ENCODE results near the gene TNFRSF1A. TPM values are rescaled to one million over a fixed set of nuclear protein-coding genes. Genes with fewer than 3 reads are reported as not detected.

Gene TNFRSF1A
- total and polyA plus RNA-seq, 2 of the 13 experiments (the other 11 are each of a cell fraction or from before 2014, with no cell fraction given) = 41.5 to 61.2 TPM

DNA sequence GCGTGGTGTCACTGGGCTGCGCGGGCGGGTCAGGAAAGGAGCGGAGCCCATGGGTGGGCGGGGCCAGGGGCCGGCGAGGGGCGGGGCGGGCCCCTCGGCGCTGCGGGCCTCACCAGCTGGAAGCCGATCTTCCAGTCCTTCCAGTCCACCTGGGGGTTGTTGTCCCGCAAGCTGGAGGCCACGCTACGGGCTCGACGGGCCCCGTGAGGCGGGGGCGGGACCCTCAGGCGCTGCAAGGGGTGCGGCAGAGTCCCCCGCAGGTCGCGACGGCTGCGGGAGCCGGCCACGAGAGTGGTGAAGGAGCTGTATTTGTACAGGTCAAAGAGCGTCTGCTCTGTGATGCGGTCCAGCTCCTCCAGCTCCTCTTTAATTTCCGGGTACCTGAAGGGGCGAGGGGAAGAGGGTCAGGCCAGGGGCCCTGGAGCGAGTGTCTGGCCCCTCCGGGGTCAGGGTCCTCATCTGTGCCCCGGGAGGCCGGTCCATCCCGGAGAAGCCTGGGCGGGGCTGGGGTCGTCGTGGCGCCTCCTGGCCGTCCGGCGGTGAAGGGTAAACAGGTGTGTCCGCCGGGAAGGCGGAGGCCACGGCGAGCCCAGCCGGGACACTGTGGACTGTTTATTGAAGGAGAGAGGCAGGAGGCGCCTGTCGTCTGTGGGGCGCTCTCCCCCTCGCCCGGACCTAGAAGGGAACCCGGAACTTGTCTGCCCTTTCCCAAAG, 21.6 kb upstream of the TNFRSF1A start (continued):
- TF ChIP-seq, protein P1, sequence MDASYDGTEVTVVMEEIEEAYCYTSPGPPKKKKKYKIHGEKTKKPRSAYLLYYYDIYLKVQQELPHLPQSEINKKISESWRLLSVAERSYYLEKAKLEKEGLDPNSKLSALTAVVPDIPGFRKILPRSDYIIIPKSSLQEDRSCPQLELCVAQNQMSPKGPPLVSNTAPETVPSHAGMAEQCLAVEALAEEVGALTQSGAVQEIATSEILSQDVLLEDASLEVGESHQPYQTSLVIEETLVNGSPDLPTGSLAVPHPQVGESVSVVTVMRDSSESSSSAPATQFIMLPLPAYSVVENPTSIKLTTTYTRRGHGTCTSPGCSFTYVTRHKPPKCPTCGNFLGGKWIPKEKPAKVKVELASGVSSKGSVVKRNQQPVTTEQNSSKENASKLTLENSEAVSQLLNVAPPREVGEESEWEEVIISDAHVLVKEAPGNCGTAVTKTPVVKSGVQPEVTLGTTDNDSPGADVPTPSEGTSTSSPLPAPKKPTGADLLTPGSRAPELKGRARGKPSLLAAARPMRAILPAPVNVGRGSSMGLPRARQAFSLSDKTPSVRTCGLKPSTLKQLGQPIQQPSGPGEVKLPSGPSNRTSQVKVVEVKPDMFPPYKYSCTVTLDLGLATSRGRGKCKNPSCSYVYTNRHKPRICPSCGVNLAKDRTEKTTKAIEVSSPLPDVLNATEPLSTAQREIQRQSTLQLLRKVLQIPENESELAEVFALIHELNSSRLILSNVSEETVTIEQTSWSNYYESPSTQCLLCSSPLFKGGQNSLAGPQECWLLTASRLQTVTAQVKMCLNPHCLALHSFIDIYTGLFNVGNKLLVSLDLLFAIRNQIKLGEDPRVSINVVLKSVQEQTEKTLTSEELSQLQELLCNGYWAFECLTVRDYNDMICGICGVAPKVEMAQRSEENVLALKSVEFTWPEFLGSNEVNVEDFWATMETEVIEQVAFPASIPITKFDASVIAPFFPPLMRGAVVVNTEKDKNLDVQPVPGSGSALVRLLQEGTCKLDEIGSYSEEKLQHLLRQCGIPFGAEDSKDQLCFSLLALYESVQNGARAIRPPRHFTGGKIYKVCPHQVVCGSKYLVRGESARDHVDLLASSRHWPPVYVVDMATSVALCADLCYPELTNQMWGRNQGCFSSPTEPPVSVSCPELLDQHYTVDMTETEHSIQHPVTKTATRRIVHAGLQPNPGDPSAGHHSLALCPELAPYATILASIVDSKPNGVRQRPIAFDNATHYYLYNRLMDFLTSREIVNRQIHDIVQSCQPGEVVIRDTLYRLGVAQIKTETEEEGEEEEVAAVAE (CRISPR knock-in tag; IDR thresholded peaks at IDR 0.05; ENCODE audit: borderline replicate concordance) = no peak; the same call in 1 of the 2 replicates
- TF ChIP-seq, protein P2, sequence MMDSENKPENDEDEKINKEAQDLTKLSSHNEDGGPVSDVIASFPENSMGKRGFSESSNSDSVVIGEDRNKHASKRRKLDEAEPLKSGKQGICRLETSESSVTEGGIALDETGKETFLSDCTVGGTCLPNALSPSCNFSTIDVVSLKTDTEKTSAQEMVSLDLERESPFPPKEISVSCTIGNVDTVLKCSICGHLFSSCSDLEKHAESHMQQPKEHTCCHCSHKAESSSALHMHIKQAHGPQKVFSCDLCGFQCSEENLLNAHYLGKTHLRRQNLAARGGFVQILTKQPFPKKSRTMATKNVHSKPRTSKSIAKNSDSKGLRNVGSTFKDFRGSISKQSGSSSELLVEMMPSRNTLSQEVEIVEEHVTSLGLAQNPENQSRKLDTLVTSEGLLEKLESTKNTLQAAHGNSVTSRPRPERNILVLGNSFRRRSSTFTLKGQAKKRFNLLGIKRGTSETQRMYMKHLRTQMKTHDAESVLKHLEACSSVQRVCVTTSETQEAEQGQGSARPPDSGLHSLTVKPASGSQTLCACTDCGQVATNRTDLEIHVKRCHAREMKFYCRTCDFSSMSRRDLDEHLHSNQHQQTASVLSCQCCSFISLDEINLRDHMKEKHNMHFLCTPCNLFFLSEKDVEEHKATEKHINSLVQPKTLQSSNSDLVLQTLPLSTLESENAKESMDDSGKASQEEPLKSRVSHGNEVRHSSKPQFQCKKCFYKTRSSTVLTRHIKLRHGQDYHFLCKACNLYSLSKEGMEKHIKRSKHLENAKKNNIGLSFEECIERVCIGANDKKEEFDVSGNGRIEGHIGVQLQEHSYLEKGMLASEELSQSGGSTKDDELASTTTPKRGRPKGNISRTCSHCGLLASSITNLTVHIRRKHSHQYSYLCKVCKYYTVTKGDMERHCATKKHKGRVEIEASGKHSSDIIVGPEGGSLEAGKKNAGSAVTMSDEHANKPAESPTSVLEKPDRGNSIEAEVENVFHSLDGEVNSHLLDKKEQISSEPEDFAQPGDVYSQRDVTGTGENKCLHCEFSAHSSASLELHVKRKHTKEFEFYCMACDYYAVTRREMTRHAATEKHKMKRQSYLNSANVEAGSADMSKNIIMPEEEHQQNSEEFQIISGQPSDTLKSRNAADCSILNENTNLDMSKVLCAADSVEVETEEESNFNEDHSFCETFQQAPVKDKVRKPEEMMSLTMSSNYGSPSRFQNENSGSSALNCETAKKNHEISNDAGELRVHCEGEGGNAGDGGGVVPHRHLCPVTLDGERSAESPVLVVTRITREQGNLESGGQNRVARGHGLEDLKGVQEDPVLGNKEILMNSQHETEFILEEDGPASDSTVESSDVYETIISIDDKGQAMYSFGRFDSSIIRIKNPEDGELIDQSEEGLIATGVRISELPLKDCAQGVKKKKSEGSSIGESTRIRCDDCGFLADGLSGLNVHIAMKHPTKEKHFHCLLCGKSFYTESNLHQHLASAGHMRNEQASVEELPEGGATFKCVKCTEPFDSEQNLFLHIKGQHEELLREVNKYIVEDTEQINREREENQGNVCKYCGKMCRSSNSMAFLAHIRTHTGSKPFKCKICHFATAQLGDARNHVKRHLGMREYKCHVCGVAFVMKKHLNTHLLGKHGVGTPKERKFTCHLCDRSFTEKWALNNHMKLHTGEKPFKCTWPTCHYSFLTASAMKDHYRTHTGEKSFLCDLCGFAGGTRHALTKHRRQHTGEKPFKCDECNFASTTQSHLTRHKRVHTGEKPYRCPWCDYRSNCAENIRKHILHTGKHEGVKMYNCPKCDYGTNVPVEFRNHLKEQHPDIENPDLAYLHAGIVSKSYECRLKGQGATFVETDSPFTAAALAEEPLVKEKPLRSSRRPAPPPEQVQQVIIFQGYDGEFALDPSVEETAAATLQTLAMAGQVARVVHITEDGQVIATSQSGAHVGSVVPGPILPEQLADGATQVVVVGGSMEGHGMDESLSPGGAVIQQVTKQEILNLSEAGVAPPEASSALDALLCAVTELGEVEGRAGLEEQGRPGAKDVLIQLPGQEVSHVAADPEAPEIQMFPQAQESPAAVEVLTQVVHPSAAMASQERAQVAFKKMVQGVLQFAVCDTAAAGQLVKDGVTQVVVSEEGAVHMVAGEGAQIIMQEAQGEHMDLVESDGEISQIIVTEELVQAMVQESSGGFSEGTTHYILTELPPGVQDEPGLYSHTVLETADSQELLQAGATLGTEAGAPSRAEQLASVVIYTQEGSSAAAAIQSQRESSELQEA (CRISPR knock-in tag; IDR thresholded peaks at IDR 0.05; ENCODE audit: not compliant biosample characterization) = peak; percentile 66
- peak; percentile 25; the same call in 1 of the 2 replicates for TF ChIP-seq ZBTB21 (CRISPR knock-in tag; IDR thresholded peaks at IDR 0.05)
- no peak; the same call in 1 of the 2 replicates for TF ChIP-seq XBP1 (CRISPR knock-in tag; IDR thresholded peaks at IDR 0.05)
- TF ChIP-seq, protein P3, sequence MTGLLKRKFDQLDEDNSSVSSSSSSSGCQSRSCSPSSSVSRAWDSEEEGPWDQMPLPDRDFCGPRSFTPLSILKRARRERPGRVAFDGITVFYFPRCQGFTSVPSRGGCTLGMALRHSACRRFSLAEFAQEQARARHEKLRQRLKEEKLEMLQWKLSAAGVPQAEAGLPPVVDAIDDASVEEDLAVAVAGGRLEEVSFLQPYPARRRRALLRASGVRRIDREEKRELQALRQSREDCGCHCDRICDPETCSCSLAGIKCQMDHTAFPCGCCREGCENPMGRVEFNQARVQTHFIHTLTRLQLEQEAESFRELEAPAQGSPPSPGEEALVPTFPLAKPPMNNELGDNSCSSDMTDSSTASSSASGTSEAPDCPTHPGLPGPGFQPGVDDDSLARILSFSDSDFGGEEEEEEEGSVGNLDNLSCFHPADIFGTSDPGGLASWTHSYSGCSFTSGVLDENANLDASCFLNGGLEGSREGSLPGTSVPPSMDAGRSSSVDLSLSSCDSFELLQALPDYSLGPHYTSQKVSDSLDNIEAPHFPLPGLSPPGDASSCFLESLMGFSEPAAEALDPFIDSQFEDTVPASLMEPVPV (CRISPR knock-in tag; IDR thresholded peaks at IDR 0.05) = no peak
- 0 out of 2 replicates have a peak, but pooled peaks have one; percentile 59 for TF ChIP-seq ISL2 (CRISPR knock-in tag; IDR thresholded peaks at IDR 0.05)
- TF ChIP-seq HIVEP1 (CRISPR knock-in tag; IDR thresholded peaks at IDR 0.05) = peak; percentile 85
- TF ChIP-seq HOXA9 (CRISPR knock-in tag; IDR thresholded peaks at IDR 0.05; ENCODE audit: borderline replicate concordance) = no peak; the same call in 1 of the 2 replicates
- TF ChIP-seq ONECUT2 (CRISPR knock-in tag; IDR thresholded peaks at IDR 0.05) = no peak
- TF ChIP-seq ZNF614 (CRISPR knock-in tag; IDR thresholded peaks at IDR 0.05; ENCODE audit: borderline replicate concordance) = no peak; the same call in 1 of the 2 replicates
- 0 out of 2 replicates have a peak, but pooled peaks have one; percentile 56 for TF ChIP-seq JUN (CRISPR knock-in tag; IDR thresholded peaks at IDR 0.05)
